Adrenal gland (tissue), 5 donors: ENCODE results near the gene ARHGEF17.

Source experiments
- POLR2A ChIP-seq, 2 donors: fragments of 450-650 bp; IDR thresholded peaks; one replicate each; pipeline ENCODE4 v1.6.1; 2017; ENCODE audit warnings: antibody characterized with exemption in 2 of 2, mild to moderate bottlenecking in 2 of 2, moderate library complexity in 1 of 2
- TF ChIP-seq, protein P1 (sequence below), 6 experiments: fragments of 450-650 bp in 4 of 6; fragments of 200-600 bp in 2 of 6; sonication (generic) in 1 of 6; IDR thresholded peaks; 1 replicate in 5 of 6; 2 replicates in 1 of 6; pipeline versions ENCODE4 v1.5.1 to v1.8.0; 2016 to 2021; ENCODE audit warnings: antibody characterized with exemption in 6 of 6, mild to moderate bottlenecking in 2 of 6, moderate library complexity in 1 of 6
- donor health status: DM: no; HTN: no; CAD: no.

DNA sequence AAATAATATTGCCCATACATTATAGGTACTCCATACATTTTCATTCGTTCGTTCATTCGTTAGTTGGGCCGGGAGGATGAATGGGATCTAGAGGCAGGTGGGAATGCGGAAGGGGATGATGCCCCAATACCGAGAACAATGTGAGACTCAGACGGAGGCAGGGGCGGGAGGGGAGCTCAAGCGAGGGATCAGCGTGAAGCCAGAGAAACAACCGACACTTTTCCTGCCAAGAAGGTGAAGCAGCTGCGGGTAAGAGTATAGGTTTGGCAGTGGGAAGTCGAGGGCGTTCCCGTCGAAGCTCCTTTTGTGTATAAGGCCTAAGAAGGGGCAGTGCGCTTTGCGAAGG, 1.1 kb upstream of the ARHGEF17 start:
- TF ChIP-seq, protein P1, sequence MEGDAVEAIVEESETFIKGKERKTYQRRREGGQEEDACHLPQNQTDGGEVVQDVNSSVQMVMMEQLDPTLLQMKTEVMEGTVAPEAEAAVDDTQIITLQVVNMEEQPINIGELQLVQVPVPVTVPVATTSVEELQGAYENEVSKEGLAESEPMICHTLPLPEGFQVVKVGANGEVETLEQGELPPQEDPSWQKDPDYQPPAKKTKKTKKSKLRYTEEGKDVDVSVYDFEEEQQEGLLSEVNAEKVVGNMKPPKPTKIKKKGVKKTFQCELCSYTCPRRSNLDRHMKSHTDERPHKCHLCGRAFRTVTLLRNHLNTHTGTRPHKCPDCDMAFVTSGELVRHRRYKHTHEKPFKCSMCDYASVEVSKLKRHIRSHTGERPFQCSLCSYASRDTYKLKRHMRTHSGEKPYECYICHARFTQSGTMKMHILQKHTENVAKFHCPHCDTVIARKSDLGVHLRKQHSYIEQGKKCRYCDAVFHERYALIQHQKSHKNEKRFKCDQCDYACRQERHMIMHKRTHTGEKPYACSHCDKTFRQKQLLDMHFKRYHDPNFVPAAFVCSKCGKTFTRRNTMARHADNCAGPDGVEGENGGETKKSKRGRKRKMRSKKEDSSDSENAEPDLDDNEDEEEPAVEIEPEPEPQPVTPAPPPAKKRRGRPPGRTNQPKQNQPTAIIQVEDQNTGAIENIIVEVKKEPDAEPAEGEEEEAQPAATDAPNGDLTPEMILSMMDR (IDR thresholded peaks at IDR 0.05), result no peak
- no peak for TF ChIP-seq POLR2A (IDR thresholded peaks at IDR 0.05)
